8988T (cell line): Measurements from ENCODE around the gene CHST5.
A peak's percentile ranks its signal among the peaks of the same experiment; 100 is the strongest.

Experiments
- DNase-seq: peaks from one replicate; pipeline ENCODE4 v3.0.0; 2011

Gene CHST5

DNA sequence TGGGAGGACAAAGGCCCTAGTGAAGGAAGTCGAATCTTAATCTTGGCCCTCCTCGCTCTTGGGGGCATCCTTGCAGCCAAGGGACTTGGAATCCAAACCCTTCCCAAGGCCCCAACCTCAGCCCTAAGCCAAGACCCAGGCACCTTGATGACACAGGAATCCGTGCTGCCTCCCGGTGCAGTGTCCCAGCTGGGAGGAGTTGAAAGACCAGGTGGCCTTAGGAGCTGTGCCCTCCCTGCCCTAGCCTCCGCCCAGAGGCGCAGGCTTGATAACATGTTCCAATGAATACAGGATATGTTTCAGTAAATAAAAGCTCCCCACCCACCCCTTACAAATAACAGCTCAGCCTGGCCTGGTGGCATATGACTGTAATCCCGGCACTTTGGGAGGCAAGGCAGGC lies at the start of gene CHST5:
CHST5 (minus strand) TSS at position 208 of the 400 bp plus-strand sequence. CDS start 5,724 bp downstream, outside the sequence.
- no peak for DNase-seq

DNA sequence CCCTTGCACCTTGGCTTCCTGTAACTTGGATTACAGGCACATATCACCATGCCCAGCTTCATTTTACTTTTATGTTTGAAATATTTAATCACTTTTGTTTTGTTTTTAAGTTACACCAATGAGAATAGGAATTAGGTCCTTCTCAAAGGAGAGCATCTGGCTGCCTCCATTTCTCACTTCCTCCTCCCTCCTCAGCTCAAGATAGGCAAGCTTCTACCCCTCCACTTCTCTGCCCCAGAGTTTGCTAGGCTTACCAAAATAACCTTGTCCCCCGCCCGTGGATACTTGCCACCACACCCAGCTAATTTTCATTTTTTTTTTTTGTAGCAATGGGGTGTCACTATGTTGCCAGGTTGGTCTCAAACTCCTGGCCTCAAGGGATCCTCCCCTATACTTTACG lies 48.2 kb upstream of the CHST5 start:
- no peak for DNase-seq

DNA sequence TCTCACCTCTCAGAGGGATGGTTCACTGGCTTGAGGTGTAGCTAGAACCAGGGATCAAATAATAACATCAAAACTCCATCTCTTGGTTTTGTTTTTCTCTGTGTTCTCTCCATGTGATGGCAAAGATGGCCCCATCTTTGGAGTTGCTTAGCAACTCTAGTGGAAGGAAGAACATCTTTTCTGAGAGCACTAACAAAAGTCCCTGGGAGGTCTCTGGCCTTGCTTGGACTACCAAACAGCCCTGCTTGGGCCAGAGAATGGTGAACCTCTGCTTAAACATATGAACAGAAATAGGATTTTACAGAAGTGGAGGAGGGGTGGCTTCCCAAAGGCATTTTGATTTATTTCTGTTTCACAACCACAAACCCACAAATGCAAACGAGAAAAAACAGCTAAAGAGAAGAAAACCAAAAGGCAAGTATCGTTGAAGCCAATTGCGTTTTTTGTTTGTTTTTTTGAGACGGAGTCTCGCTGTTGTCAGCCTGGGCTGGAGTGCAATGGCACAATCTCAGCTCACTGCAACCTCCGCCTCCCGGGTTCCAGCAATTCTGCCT lies 43.5 kb upstream of the CHST5 start:
- no peak for DNase-seq

DNA sequence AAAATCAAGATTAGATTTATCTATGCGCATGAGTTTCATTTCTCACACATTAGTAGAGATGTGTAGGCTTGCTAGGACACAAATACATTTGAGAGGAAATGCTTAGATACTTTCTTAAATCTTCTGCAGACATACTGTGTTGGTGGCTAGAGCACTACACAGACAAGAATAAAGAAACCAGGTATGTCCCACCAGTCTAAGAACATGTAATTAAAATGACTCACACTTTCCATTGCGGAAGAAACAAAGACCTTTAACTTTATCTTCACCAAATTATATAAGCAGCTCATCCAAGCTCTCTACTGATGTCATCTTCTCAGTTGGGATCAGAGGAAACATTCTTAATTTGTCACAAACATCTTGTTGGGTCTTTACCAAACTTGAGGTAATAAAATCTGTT lies 42.8 kb upstream of the CHST5 start:
- DNase-seq = no peak

DNA sequence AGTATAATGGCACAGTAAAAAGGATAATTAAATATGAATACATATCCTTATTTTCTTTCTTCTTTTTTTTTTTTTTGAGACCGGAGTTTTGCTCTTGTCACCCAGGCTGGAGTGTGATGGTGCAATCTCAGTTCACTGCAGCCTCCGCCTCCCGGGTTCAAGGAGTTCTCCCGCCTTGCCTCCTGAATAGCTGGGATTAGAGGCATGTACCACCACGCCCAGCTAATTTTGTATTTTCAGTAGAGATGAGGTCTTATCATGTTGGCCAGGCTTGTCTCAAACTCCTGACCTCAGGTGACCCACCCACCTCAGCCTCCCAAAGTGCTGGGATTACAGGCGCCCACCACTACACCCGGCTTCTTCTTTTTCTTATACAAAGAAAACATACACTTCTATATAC lies 42.3 kb upstream of the CHST5 start:
- no peak for DNase-seq

DNA sequence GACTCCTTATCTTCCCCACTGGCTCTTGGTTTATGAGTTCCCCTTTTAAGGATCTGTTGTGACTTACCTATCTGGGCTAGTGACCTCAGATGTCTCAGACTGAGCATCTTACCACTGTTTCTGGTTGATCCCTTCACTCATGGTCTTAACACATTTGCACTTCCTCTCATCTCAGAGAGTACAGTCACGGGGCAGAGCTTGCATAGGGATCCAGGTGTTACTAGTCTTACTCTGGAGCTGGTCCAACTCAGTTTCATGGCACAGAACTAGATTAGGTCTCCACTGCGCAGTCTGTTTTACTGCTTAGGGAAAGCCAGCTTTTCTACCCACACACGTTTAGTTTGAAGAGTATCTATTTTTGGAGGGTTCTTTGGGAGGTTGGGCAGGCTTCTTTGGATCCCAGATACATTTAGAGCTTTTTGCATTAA lies 40.5 kb upstream of the CHST5 start:
- DNase-seq = no peak

DNA sequence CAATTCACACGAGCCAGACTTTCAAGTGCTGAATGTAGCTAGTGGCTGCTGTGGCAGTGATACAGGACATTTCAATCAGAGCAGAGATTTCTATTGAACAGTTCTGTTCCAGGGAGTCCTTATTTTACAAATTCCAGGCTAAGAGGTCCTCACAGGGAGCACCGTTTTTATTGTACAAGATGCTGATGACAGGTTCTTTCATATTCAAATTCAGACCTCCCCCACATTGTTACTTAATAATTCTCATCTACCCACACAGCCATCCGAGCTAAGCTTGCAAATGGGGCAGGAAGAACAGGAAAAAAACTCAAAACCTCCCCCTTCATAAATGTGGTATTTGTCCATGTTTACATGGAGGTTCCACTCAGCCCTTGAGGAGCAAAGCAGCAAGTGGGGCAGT lies 40.0 kb upstream of the CHST5 start:
- DNase-seq = no peak

DNA sequence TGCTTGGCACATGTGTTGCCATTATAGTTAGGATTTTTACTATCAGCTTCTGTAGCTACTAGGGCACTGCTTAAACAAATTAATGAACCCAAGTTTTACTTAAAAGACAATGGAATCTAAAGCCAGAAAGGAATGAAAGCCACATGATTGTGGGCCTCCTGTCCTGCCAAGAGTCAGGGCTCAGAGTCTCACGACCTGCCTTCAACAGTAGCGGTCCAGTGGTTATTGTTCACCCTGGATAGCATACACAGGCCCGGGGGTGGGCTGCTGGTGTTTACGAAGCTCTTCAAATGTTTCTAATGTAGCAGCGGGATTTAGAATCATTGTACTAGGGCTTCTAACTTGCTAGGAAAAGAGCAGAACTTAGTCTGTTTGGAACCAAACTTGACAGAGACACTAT lies 38.0 kb upstream of the CHST5 start:
- DNase-seq = no peak

DNA sequence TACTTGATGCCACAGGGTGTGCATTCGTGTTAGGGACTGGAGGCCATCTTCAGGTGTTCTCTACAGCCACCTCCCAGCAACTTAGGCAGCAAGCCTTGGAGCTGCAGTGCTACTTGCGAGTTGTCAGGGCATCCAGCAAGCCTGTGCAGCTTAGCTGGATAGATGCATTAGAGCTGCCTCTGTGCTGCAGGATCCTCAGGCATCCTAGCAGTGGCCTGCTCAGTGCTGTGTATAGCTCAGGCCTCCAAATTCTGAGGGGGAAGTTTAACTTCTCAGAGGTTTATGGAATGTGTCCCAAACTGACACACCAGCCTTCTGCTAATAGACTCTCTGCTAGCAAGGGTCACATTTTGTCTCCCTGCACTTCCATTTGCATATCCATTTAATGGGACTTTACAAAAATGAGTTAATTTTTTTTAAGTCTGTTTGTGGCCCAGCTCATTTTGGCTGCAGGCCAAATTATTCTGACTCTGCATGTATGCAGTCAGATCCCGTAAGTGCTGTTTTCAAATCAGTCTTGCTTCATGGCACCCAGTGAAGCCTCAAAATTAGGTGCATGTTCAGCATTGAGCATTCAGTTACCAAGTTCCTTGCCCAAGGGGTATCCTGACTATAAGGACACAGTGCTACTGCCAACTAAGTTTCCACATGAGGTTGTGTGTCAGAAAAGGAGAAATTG lies 37.1 kb upstream of the CHST5 start:
- no peak for DNase-seq

DNA sequence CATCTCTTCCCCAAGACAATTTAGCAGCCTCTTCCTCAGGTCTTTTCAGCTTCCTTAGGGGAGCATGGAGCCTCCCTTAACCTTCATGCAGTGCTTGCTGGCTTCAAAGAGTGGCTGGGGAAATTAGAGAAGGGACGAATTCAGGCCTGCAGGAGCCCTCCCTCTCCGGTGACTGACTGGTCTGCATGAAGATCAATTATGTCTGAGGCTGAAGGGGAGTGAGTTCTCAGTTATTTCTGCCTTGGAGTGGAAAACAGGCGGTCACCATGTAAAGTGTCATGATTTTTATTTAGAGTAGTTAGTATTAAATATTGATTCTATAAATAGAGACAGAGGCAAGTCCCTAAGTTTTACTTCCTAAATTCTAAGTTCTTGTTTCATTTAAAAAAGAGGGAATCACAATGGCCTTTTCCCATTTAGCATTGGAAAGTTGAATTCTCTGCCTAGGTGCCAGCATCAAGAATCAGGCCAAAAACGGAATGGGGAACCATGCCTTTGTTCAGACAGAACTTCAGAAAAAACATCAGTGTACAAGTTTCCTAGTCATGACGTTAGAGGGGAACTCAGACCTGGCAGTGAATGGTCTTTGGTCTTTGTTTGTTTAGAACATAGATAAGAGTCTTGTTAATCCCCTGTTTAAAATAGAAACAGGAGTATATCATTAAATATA lies 34.6 kb upstream of the CHST5 start:
- no peak for DNase-seq

DNA sequence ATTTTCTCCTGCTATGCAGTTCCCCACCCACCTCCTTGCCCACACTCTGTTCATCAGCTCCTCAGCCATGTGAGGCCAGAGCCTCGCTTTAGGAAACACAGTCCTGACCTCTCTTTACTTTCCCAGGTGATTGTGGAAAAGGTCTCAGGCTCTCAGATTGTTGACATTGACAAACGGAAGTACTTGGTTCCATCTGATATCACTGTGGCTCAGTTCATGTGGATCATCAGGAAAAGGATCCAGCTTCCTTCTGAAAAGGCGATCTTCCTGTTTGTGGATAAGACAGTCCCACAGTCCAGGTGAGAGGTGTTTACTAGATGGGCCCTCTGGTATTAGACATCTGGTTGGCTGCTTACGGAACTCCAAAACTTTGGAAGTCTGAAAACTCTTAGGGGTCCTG lies 32.0 kb upstream of the CHST5 start:
- DNase-seq = no peak

DNA sequence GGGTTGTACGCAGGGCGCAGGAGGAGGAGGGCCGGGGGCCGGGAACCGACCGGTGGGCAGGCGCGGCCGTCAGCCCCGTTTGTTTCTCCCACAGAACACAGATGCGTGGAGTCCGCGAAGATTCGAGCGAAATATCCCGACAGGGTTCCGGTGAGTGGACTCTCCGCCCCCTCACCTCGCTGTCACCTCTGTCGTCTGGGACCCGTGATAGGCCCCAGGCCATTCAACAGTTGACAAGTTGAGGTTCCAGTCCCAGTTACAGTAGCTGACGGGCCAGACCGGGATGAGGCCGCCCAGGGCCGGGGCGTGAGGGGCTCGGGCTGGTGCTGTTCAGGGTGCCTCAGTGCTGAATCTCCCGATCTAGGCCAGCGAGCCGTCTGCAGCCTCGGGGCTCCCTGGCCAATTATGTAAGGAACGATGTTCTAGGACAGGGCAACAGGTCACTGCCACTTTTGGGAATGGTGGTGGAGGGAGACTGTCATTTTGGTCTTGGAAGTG lies 30.9 kb upstream of the CHST5 start:
- no peak for DNase-seq

DNA sequence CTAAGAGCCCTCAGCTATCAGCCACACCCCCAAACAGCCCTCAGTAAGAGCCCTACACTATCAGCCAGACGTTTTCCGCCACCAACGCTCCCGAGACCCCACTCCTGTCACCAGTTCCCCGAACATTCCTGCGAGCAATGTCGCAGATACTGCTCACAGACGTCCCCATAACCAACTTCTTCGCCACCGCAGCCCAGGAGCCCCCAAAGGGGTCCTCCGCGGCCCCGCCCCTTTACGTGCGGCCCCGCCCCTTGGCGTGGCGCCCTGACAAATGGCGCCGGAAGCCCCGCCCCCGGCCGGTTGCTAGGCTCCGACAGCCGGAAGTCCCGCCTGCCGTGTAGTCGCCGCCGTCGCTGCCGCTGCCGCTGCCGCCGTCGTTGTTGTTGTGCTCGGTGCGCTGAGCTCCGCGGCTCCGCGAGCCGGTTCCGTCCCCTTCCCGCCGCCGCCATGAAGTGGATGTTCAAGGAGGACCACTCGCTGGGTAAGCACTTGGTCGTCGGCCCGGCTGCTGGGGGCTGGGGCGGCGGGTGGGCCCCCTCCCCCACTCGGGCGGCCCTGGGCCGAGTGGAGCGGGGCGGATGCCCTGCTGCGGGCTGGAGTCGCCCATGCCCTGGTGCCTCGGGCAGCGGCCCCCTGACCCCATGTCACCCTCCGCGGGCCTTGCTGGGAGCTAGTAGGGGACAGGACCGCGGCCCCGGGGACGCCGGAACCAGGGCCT lies 30.3 kb upstream of the CHST5 start, which contains the start of gene GABARAPL2:
GABARAPL2 (plus strand) TSS at position 340 of the 718 bp plus-strand sequence; CDS start at position 448, 108 bp downstream.
- DNase-seq = peak; percentile 77

DNA sequence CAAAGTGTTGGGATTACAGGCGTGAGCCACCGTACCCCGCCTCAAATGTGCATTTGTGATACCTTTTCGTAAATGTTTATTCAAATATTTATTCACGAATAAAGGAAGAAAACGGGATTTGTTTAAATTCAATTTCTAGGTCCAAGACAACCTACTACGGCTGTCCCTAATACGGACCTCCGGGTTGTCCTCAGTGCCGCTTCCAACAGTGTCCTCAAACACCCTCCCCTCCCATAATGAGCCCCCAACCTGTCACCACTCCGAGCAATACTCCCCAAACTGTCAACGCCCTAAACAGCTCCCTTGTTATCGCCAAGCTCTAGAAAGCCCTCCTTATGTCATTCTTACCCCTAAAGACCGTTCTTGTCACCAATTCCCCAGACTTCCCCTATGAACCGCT lies 29.7 kb upstream of the CHST5 start:
- DNase-seq = no peak

DNA sequence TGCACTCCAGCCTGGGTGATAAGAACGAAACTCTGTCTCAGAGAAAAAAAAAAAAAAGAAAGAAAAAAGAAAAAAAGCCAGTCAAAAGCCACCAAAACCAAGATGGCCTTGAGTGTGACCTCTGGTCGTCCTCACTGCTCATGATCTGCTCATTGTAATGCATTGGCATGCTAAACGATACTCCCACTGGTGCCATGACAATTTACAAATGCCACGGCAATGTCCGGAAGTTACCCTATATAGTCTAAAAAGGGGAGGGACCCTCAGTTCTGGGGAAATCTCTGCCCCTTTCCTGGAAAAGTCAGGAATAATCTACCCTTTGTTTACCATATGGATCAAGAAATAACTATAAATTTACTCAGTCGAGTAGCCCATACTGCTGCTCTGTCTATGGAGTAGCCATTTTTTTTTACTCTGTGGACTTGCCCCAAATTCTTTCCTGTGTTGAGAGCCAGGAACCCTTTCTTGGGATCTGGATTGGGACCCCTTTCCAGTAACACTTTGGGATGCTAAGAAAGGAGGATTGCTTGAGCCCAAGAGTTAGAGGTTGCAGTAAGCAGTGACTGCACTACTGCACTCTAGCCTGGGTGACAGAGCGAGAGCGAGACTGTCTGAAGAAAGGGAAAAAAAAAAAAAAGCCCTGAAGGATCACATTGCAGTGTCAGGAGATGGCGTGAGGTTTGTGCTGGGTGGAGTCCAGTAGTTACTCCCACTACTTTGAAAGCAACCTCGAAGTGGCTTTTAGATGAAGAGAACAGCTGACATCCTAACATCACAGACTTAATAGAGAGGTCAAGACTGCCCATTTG lies 23.9 kb upstream of the CHST5 start:
- no peak for DNase-seq

DNA sequence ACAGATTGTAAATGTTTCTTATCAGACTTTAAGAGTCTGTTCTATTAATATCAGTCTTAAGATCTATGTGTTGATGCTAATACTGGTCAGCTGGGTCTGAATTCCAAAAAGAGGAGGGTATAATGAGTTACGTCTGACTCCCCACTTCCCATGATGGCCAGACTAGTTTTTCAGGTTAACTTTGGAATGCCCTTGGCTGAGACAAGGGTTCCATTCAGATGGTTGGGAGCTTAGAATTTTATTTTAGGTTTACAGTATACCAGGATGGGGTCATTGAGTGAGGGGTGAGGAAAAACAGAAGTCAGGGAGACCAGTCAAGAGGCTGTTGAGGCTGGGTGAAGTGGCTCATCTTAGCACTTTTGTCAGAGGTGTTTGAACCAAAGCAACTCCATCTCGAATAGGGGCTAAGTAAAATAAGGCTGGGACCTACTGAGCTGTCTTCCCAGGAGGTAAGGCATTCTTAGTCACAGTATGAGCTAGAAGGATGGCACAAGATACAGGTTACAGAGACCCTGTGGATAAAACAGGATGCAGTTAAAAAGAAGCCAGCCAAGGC lies 23.0 kb upstream of the CHST5 start:
- no peak for DNase-seq

DNA sequence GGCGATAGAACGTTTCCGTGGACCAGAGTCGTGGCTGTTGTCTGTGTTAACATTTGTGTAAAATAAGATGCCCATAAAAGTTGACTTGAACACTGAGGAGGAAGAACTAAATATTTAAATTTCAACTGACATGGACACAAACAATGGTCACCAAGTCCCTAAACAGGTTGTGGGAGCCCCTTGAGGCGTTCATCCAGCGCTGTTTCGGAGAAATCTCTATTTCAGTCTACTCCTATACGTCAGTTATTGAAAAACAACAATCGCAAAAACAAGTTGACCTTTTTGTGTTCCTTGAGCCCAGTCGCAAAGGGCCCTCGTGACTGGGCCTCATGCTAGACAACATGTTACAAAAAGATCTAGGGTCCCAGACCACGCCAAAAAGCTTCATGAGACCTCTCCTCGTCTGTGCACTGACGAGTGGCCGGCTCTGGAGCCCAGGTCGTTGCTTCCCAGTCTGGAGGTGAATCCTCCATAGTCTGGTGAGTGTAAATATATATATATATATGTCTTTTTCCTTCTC lies 20.6 kb upstream of the CHST5 start:
- DNase-seq = no peak

DNA sequence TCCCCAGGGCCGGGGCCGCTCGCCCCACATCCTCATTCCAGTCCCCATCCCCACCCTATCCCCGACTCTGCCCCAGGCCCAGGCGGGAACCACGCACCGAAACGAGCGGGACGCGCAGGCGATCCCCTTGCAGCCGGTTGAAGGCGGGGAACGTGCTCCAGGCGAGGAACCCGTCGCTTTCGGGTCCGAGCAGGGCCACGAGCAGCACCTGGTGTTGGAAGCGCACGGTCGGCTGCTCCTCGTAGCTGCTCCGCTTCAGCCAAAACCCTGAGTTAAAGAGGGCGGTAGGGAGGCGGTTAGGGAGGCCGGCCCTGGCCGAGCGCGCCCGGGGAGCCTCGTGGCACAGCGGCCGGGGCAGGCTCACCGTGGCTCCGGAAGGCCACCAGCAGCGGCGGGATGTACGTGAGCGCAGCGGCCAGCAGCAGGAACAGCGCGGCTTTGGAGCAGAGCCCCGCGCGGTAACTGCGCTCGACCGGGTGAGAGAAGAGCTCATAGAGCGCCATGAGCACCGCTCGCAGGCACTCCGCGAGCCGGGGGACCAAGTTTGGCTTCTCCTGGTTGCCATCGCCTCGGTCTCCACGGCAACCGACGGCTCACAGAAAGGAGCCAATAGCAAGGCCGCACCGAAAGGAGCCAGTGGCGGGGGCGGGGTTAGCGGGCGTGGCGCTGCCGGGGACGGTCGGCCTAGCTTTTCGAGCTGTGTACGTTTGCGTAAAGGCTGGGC lies 20.0 kb upstream of the CHST5 start, which contains the start of gene TMEM231:
TMEM231 (minus strand) TSS at position 546 of the 724 bp plus-strand sequence; CDS start at position 503, 43 bp downstream.
- DNase-seq = peak; percentile 93

DNA sequence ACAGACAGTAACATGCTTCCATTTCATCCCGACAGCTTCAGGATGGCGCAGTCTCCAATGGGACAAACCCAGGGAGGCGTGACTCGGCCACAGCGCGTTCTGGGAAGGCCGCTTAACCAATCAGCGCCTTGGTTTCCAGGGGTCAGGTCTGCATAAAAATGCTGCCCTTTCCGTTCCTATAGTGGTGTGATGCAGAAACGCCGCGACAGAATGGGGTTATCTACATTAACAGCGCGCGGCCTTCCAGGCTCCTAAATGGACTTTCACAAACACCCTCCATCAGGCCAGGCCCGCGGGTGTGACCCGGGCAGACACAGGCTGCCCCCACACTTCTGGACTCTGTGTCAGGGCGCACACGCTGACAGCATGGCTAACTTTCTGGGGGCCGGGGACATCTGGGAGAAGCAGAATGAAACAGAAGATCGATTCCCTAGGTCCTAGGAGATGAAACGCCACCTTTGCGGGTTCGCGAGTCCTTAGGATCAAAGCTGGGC lies 19.4 kb upstream of the CHST5 start:
- DNase-seq = peak; percentile 89

DNA sequence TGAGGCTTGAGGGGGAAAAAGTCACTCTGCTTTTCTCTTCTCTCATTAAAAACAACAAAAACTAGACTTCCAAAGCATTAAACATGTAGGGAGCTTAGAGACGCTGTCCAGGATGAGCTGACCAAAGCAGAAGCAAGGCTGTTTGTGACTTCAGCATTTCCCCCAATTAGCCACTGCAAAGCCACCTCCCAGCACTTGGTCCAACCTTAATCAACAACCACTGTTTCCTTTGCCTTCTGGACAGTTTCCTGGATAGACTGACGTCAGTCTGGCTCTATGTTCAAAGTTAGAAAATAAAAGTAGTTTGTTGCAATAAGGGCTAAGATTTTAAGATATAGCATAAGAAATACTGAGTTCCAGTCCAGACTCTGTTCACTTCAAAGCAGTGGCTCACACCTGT lies 17.0 kb upstream of the CHST5 start:
- DNase-seq = no peak

DNA sequence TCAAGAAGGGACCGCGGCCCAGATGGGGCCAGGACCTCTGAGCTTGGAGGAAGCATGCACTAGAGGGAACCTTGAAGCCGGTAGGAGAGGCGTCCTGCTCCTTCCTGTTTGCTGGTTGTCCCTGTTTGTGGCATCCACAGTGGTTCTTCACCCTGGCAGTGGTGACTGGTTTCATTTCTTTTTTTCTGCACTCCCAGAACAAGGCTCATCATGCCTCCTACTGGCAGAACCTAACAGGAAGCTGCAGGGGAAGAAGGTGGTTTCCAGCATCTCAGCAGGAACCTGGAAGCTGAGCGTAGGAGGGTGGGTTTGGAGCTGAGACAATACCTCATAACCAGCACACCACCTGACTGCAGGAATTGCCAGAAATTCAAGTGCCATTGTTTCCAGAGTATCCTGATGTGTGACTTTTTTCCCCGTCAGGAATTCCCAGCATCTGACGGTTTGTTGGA lies 14.3 kb upstream of the CHST5 start:
- DNase-seq = peak; percentile 70
